Stomach (tissue), 9 donors: ENCODE measurements around the gene CBLB. TPM values are rescaled to one million over a fixed set of nuclear protein-coding genes. Genes with fewer than 3 reads are reported as not detected.

Experiments used
- DNase-seq, 2 donors: peaks; one replicate each; pipeline versions ENCODE4 v3.0.0 to v3.0.0-alpha.2; 2013 to 2019
- H3K27ac ChIP-seq, 5 donors: fragments of 200-600 bp in 4 of 5; sonication (generic) in 4 of 5; one replicate each; pipeline ENCODE4 v1.5.1; 2013 to 2019; ENCODE audit warnings: mild to moderate bottlenecking in 1 of 5, moderate library complexity in 1 of 5
- H3K27me3 ChIP-seq, 3 donors: fragments of 200-600 bp; sonication (generic); one replicate each; pipeline ENCODE4 v1.5.1; 2017 to 2019; ENCODE audit warnings: mixed run types in 1 of 3
- H3K36me3 ChIP-seq, 4 donors: fragments of 200-600 bp; sonication (generic); 1 replicate in 3 of 4; 2 replicates in 1 of 4; pipeline ENCODE4 v1.5.1; 2016 to 2019
- H3K4me1 ChIP-seq, 4 donors: fragments of 200-600 bp; sonication (generic); one replicate each; pipeline ENCODE4 v1.5.1; 2016 to 2019
- H3K4me3 ChIP-seq, 4 donors: fragments of 200-600 bp; sonication (generic) in 3 of 4; one replicate each; pipeline ENCODE4 v1.5.1; 2016 to 2019; ENCODE audit warnings: mild to moderate bottlenecking in 1 of 4
- H3K9me3 ChIP-seq, 4 donors: fragments of 200-600 bp; sonication (generic); one replicate each; pipeline ENCODE4 v1.5.1; 2016 to 2019
- CTCF ChIP-seq, 7 experiments: fragments of 450-650 bp in 4 of 7; fragments of 200-600 bp in 3 of 7; sonication (generic) in 3 of 7; IDR thresholded peaks; one replicate each; pipeline ENCODE4 v1.5.1; 2016 to 2019; ENCODE audit warnings: antibody characterized with exemption in 7 of 7, control low read depth in 2 of 7, mild to moderate bottlenecking in 1 of 7
- EP300 ChIP-seq: sonication (generic); formaldehyde crosslinking; IDR thresholded peaks from one replicate; pipeline ENCODE4 v1.6.1; 2017; ENCODE audit warnings: antibody characterized with exemption
- POLR2A ChIP-seq, 4 donors: fragments of 450-650 bp; IDR thresholded peaks; one replicate each; pipeline ENCODE4 v1.6.1; 2016; ENCODE audit warnings: antibody characterized with exemption in 4 of 4, control low read depth in 2 of 4, mild to moderate bottlenecking in 1 of 4, moderate library complexity in 1 of 4
- POLR2AphosphoS5 ChIP-seq, 3 donors: sonication (generic); formaldehyde crosslinking; IDR thresholded peaks; one replicate each; pipeline ENCODE4 v1.6.1; 2016; ENCODE audit warnings: antibody characterized with exemption in 3 of 3
- WGBS, 5 donors: extraction: QIAGEN DNeasy Blood & Tissue Kit in 3 of 5; methylation state at CpG; one replicate each; pipeline versions ENCODE4 v1.1.5 to v1.1.7; 2013 to 2018; 5-methylcytosine and 5-hydroxymethylcytosine counted together
- intact Hi-C: fragments of 100-400 bp; cut with DNase I; formaldehyde crosslinking; loops from one replicate; pipeline ENCODE4 v1.15.1; 2023; ENCODE audit warnings: low total_unique reads
- polyA plus RNA-seq, 3 donors: library from polyadenylated mRNA; stranded (reverse); fragments of 200-250 nt; gene quantifications; one replicate each; pipeline ENCODE4 v1.2.3, GENCODE V29; 2013
- total RNA-seq, 5 donors: library from RNA; depleted of rRNA; stranded (reverse); fragments of >200 nt; gene quantifications; one replicate each; pipeline versions ENCODE4 v1.1.0 to v1.2.3, GENCODE V29; 2014 to 2016
- donor health status: healthy with polysubstance abuse.
- donor health status: Bipolar disorder and iron deficiency.
- donor health status: healthy.

Gene CBLB
- total and polyA plus RNA-seq, 8 donors: 6.9 to 94.4 (median 46.0) TPM

- Histone ChIP-seq H3K4me3 (no peak overlapping the region), H3K36me3 (no peaks in the 10 kb centered on the region), H3K4me1 (peaks cover 0 to 16% (median 4%) of the 10 kb centered on the region in 4 donors), H3K27ac (no peak overlapping the region), H3K27me3 (no peaks in the 10 kb centered on the region), H3K9me3 (no peaks in the 10 kb centered on the region)
- intact Hi-C loops: no loop called here
- no peak for TF ChIP-seq EP300
- TF ChIP-seq POLR2A (IDR thresholded peaks at IDR 0.05): no peak
- no peak for TF ChIP-seq POLR2AphosphoS5 (IDR thresholded peaks at IDR 0.05)
- TF ChIP-seq CTCF (IDR thresholded peaks at IDR 0.05): no peak
- 81 to 97% (median 88%) methylated on average over 2 of the region's 2 CpGs for WGBS, 5 donors
- no peak for DNase-seq
These were observed 88.7 kb downstream of the CBLB start for GRCh38 chr3:105780107-105780506.

- no peak for TF ChIP-seq POLR2AphosphoS5 (IDR thresholded peaks at IDR 0.05)
- no peak for TF ChIP-seq EP300
- TF ChIP-seq POLR2A (IDR thresholded peaks at IDR 0.05): no peak
- H3K4me1 ChIP-seq: peaks cover 0 to 23% (median 7%) of the 10 kb centered on the region in 4 donors
- H3K36me3 ChIP-seq: peaks cover 0 to 5% (median 2%) of the 10 kb centered on the region in 4 donors
- H3K4me3 ChIP-seq: no peak overlapping the region
- no peak overlapping the region for H3K27ac ChIP-seq
- intact Hi-C loops: no loop called here
- H3K27me3 ChIP-seq: no peaks in the 10 kb centered on the region
- no peak for DNase-seq
- whole genome bisulfite sequencing, 5 donors: 59 to 66% (median 62%) methylated on average over 3 of the region's 3 CpGs
- no peaks in the 10 kb centered on the region for H3K9me3 ChIP-seq
These were observed 93.4 kb downstream of the CBLB start for GRCh38 chr3:105775368-105775767.

- Histone ChIP-seq H3K27ac (no peak overlapping the region), H3K27me3 (no peaks in the 10 kb centered on the region), H3K4me1 (peaks cover 0 to 23% (median 7%) of the 10 kb centered on the region in 4 donors), H3K9me3 (no peaks in the 10 kb centered on the region), H3K4me3 (no peak overlapping the region), H3K36me3 (peaks cover 0 to 13% (median 2%) of the 10 kb centered on the region in 4 donors)
- intact Hi-C loops: no loop called here
- WGBS, 5 donors: 39 to 48% (median 42%) methylated on average over 1 of the region's 1 CpG
- no peak for TF ChIP-seq CTCF (IDR thresholded peaks at IDR 0.05)
- TF ChIP-seq EP300: no peak
- no peak for TF ChIP-seq POLR2A (IDR thresholded peaks at IDR 0.05)
- no peak for TF ChIP-seq POLR2AphosphoS5 (IDR thresholded peaks at IDR 0.05)
- DNase-seq: no peak
These were observed 94.2 kb downstream of the CBLB start for GRCh38 chr3:105774444-105775180.

DNA sequence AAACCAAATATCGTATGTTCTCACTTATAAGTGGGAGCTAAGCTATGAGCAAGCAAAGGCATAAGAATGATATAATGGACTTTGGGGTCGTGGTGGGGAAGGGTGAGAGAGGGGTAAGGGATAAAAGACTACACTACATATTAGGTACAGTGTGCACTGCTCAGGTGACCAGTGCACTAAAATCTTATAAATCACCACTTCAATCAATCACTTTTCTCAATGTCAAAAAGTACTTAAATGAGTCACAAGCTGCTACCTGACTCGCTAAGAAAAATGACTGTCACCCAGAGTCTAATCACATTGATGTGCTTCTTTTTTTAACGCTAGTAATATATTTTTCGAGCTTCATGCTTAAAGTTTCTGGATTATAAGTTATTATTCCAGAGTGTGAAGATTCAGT, 95.5 kb downstream of the CBLB start:
- Histone ChIP-seq H3K4me1 (peaks cover 0 to 23% (median 7%) of the 10 kb centered on the region in 4 donors), H3K27me3 (no peaks in the 10 kb centered on the region), H3K4me3 (no peak overlapping the region), H3K36me3 (peaks cover 0 to 13% (median 2%) of the 10 kb centered on the region in 4 donors), H3K27ac (no peak overlapping the region), H3K9me3 (no peaks in the 10 kb centered on the region)
- 90 to 97% (median 93%) methylated on average over 5 of the region's 5 CpGs for WGBS, 5 donors
- no peak for TF ChIP-seq POLR2A (IDR thresholded peaks at IDR 0.05)
- TF ChIP-seq POLR2AphosphoS5 (IDR thresholded peaks at IDR 0.05): no peak
- no peak for TF ChIP-seq EP300
- TF ChIP-seq CTCF (IDR thresholded peaks at IDR 0.05): no peak
- intact Hi-C loops: no loop called here
- no peak for DNase-seq

- Histone ChIP-seq H3K27me3 (no peaks in the 10 kb centered on the region), H3K4me1 (peaks cover 0 to 23% (median 9%) of the 10 kb centered on the region in 4 donors), H3K4me3 (no peak overlapping the region), H3K36me3 (peaks cover 0 to 13% (median 2%) of the 10 kb centered on the region in 4 donors), H3K27ac (no peak overlapping the region), H3K9me3 (no peaks in the 10 kb centered on the region)
- 74 to 95% (median 87%) methylated on average over 2 of the region's 2 CpGs for WGBS, 5 donors
- DNase-seq: no peak
- intact Hi-C loops: no loop called here
- TF ChIP-seq CTCF (IDR thresholded peaks at IDR 0.05) (no peak), POLR2AphosphoS5 (IDR thresholded peaks at IDR 0.05) (no peak), EP300 (no peak), POLR2A (IDR thresholded peaks at IDR 0.05) (no peak)
These were observed 96.2 kb downstream of the CBLB start for GRCh38 chr3:105772635-105773034.
